ENCODE data around the gene CDH16. TPM values are rescaled to one million over a fixed set of nuclear protein-coding genes. Genes with fewer than 3 reads are reported as not detected.

Gene CDH16
- total and polyA plus RNA-seq, 2 donors (not counting 3 experiments of a cell fraction or from before 2014, with no cell fraction given): not detected

DNA sequence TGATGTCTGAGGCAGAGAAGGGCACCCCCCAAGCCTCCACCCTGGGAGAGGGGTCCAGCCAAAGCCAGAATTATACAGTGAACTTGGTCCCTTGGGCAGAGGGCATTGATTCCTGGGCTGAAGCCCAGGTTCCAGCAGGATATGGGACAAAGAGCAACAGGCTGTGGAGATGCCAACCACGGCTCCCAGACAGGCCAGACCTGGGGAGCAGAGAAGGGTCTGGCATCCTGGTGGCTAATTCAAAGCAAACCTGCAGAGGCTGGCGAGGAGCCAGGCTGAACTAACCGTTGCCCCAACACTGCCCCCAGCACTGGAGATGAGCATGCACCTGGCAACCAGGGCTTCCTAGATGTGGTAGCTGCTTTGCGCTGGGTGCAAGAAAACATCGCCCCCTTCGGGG is 45.4 kb upstream of the CDH16 start:
- Histone ChIP-seq H2AFZ (ENCODE audit: low read depth, low read length) (no peak overlapping the region), H3K4me2 (ENCODE audit: insufficient read depth, low read length) (no peak overlapping the region), H3K4me3 (replicated peaks in 1 of 3; ENCODE audit: insufficient read depth in 1 of 3, low read depth in 1 of 3, low read length in 3 of 3) (no peak overlapping the region), H4K20me1 (replicated peaks; ENCODE audit: control insufficient read depth, extremely low read depth, insufficient read depth, low read length) (no peaks in the 10 kb centered on the region), H3K9me1 (replicated peaks; ENCODE audit: control insufficient read depth, extremely low read depth, insufficient read depth, low read length) (no peaks in the 10 kb centered on the region), H3K36me3 (ENCODE audit: control insufficient read depth in 2 of 2, extremely low read depth in 1 of 2, insufficient read depth in 2 of 2, low read length in 2 of 2) (no peaks in the 10 kb centered on the region), H3K27me3 (ENCODE audit: control insufficient read depth in 2 of 2, insufficient read depth in 2 of 2, low read length in 2 of 2) (peaks cover 2% of the 10 kb centered on the region in 2 experiments), H3K79me2 (ENCODE audit: control insufficient read depth, insufficient read depth, low read length) (no peaks in the 10 kb centered on the region), H3K9me3 (replicated peaks; ENCODE audit: control insufficient read depth, insufficient read depth, low read length) (no peaks in the 10 kb centered on the region), H3K4me1 (ENCODE audit: control insufficient read depth, extremely low read depth, insufficient read depth, low read length) (no peaks in the 10 kb centered on the region), H3K9ac (replicated peaks; ENCODE audit: extremely low read depth, insufficient read depth, low read length) (no peak overlapping the region), H3K27ac (ENCODE audit: insufficient read depth, low read depth, low read length) (no peak overlapping the region)
- POLR2A ChIA-PET: no interaction called here
- no TSS peak for BruUV-seq (replicated peaks)
- CTCF ChIA-PET: interaction anchor here (3.8 kb wide), 1 partner anchor 191 kb away, joined by 21 read pairs; no protein-coding TSS in a partner anchor
- dilution Hi-C loops (cut with MboI; ENCODE audit: extremely low pct_ligation_motif_present, low sequenced_read_pairs) (no loop called here), intact Hi-C loops (cut with micrococcal nuclease) (no loop called here)
- FAIRE-seq (no peak), DNase-seq (ENCODE audit: low read depth, low spot score) (no peak)
- TF ChIP-seq FOS (IDR thresholded peaks at IDR 0.05; ENCODE audit: borderline replicate concordance, insufficient read depth, low read length) (no peak), POLR2AphosphoS5 (IDR thresholded peaks at IDR 0.05; ENCODE audit: insufficient read depth, low read depth, low read length) (no peak), JUN (IDR thresholded peaks at IDR 0.05; ENCODE audit: borderline replicate concordance, insufficient read depth, insufficient read length, low read depth) (no peak), EZH2 (IDR thresholded peaks at IDR 0.05; ENCODE audit: borderline replicate concordance, low read depth, low read length, severe bottlenecking) (no peak), GATA2 (IDR thresholded peaks at IDR 0.05; ENCODE audit: insufficient read depth, insufficient read length, low read depth, low read length) (no peak), MYC (IDR thresholded peaks at IDR 0.05; ENCODE audit: low read depth, low read length) (no peak), POLR2A (IDR thresholded peaks at IDR 0.05; ENCODE audit: low read depth, low read length) (no peak)
- TF ChIP-seq, protein P1, sequence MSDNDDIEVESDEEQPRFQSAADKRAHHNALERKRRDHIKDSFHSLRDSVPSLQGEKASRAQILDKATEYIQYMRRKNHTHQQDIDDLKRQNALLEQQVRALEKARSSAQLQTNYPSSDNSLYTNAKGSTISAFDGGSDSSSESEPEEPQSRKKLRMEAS (IDR thresholded peaks at IDR 0.05; ENCODE audit: insufficient read depth, insufficient read length): no peak
- TF ChIP-seq, protein P2, sequence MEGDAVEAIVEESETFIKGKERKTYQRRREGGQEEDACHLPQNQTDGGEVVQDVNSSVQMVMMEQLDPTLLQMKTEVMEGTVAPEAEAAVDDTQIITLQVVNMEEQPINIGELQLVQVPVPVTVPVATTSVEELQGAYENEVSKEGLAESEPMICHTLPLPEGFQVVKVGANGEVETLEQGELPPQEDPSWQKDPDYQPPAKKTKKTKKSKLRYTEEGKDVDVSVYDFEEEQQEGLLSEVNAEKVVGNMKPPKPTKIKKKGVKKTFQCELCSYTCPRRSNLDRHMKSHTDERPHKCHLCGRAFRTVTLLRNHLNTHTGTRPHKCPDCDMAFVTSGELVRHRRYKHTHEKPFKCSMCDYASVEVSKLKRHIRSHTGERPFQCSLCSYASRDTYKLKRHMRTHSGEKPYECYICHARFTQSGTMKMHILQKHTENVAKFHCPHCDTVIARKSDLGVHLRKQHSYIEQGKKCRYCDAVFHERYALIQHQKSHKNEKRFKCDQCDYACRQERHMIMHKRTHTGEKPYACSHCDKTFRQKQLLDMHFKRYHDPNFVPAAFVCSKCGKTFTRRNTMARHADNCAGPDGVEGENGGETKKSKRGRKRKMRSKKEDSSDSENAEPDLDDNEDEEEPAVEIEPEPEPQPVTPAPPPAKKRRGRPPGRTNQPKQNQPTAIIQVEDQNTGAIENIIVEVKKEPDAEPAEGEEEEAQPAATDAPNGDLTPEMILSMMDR (IDR thresholded peaks at IDR 0.05; ENCODE audit: extremely low read depth in 1 of 2, insufficient read depth in 1 of 2, low read depth in 1 of 2, low read length in 2 of 2): no peak
